ENCODE results near the gene FANCC.

The FANCC gene

GRCh38 chr9:95100071-95100627 is 217.4 kb downstream of the FANCC start:
- no peak for DNase-seq (ENCODE audit: low spot score)

DNA sequence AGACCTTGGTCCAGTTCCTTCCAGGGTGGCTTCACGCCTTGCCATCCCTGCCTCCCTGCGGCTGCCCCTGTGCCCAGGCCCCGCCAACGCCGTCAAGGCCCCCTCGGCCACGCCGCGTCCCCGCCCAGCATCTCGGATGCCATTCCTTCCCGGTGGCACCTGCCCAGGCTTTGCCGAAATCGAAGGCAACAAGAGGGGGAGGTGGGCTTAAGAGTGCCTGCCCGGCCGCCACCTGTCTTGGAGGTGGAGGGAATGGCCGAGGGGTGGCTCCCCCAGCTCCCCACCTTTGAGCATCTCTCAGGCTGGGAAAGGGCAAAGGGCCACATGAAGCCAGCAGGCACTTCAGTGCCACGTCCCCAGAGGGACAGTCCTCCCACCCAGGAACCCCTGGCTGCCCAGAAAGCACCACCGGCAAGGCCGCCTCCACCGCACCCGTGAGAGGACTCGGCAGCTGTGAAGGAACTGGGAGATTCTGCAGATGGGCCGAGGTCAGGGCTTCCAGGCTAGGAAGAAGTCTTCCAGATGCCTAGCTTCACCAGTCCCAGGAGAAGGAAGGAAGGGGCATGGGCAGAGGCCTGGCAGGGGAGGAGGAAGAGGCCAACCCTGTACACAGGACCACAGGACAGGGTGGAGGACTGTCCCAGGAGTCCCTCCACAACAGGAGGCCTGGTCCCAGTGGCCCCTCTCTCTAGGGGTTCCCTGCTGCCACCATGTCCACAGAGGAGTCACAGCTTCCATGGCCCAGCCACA is 218.0 kb downstream of the FANCC start:
- DNase-seq (ENCODE audit: low spot score), result no peak

GRCh38 chr9:95098391-95098921 is 219.1 kb downstream of the FANCC start:
- no peak for DNase-seq (ENCODE audit: low spot score)

GRCh38 chr9:95097279-95097678 is 220.2 kb downstream of the FANCC start:
- no peak for DNase-seq (ENCODE audit: low spot score)

DNA sequence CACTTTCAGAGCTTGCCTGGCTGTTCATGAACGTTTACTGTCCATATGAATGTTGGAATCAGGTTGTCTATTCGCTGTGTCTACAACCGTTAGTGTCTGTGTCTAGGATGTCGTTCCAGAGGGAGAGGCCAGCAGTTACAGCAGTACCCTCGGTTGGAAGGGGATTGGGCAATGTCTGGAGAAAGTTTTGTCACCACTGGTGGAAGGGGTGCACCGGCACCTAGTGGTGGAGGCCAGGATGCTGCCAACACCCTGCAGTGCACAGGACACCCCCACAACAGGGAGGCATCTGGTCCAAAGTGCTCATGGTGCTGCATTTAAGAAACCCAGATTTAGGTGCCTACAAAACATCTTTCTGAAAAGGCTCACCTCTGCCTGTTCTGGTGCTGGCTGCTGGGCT is 220.7 kb downstream of the FANCC start:
- DNase-seq (ENCODE audit: low spot score), result no peak

DNA sequence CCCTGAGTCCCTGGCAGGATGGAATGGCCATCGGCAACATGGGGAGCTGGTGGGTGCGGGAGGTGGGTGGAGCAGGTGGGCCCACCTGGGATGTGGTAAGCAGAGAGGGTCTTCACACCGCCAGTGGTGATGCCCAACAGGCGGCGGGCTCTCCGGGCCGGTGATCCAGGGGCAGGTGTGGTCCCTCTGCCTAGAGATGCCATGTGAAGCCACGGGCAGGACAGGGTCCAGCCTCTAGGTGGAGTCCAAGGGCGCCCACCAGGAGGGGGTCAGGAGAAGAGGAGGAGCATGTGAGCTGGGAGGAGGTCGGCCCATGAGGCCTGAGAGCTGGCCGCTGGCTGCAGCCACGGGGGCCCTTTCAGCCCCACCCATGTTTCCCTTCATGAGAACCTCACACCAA is 221.1 kb downstream of the FANCC start:
- no peak for DNase-seq (ENCODE audit: low spot score)

- DNase-seq (ENCODE audit: low spot score), result no peak
These were observed 221.7 kb downstream of the FANCC start for GRCh38 chr9:95095641-95096355.

DNA sequence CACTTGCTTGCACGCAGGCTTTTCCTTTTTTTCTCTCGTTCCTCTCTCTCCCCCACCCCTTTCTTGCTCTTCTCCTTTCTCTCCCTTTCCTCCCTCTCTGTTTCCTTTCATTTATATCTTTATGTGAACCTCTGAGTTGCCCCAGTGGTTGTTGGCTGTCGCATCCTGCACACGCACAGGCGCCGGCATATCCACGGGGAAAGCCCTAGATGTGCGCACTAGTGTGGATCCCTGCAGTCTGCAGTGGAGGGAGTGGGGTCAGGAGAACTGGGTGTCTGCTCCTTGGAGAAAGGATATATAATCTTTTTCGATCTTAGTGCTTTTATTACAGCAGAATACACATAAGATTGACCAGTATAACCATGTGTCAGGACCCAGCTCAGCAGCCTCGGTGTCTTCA is 223.5 kb downstream of the FANCC start:
- no peak for DNase-seq (ENCODE audit: low spot score)

GRCh38 chr9:95093586-95093985 is 223.9 kb downstream of the FANCC start:
- no peak for DNase-seq (ENCODE audit: low spot score)

DNA sequence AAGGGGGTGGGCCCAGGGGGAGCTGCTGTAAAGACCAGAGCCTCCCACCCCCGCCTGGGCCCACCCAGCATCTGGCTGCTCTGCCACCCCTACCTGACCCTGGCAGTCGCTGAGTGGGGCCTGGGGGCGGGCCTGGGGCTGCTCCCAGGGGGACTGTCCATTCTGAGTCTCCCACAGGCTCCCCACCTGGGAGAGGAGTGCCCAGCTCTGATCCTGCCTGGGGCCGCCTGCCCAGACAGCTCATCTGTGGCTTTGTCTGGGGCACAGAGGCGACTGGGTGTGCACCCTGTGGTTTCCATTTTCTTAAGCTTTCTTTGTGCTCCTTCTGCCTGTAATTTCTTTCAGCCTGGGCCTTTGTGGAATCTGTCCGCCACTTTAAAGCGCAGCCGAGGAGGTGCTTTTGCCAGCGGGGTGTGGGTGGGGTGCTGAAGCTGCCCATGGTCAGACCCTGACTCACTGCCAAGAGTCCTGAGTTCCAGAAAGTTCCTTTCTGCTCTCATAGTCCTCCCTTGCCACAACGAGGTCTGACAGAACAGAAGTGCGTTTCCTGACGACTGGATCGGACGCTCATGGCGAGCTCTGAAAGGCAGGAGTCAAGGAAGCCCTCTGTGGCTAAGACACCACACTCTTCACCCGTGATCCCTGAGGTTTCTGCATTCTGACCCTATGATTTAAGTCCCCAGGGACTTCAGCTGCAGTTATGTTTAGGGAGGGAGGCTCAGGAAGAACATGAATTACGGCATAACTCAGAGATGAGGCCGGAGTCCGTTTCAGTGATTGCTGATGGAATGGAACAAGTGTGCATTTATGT is 225.0 kb downstream of the FANCC start:
- no peak for DNase-seq (ENCODE audit: low spot score)

DNA sequence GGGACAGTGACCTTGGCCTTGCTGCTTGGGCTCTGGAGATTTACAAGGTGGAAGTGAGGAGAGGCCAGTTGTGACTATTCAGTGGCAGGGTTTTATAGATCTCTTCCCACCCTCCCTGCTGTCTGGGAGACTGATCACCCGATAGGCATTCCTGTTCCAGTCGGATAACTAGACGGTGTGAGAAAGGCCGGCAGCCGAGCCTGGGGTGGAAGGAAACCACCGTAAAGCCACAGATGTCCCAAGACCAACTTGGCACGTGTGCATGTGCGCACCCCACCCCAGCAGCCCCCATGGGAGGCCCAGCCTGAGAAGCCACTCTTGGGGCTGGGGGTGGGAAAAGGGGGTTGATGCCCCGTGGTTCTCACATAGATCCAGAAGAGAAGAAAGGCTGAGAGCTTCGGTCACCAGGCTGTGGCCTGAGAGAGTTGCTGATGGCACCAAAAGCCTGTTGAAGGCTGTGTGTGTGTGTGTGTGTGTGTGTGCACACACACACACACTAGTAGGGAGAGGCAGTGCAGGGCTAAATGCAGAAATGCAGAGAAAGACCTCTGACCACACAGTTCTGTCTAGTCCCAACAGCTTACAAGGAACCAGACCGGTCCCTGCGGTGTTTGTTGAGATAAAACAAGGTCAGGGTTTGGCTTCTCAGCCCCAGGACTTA is 225.8 kb downstream of the FANCC start:
- DNase-seq (ENCODE audit: low spot score), result no peak

DNA sequence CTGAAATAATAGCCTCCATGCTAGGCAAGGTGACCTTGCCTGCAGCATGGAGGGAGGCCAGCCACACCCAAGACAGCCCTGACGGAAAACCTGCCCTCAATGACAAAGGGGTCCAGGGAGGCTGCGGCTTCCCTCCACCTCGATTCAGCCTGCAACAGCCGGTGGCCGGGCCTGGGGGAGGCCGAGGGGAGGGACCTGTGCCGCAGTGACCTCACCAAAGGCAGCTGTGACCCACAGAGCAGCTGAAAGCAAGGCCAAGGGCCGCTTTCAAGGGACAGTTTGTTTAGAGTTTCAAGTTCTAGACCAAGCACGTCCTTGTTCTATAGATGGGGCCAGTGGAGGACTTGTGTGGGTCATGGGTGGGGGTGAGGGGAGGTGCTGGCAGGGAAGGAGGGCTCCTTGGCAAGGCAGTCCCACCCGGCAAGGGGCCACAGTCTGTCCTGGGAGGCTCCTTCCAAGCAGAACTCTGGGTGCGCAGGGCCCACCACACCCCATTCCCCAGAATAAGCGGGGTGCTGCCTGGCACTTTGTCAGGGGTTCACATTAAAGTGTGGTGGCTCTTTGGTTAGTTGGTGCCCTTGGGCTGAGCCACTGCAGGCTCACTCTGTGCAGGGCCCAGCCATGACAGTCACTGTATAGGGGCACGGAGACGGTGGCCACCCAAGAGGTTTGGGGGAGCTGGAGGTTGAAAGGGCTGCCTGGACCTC is 226.5 kb downstream of the FANCC start:
- no peak for DNase-seq (ENCODE audit: low spot score)

DNA sequence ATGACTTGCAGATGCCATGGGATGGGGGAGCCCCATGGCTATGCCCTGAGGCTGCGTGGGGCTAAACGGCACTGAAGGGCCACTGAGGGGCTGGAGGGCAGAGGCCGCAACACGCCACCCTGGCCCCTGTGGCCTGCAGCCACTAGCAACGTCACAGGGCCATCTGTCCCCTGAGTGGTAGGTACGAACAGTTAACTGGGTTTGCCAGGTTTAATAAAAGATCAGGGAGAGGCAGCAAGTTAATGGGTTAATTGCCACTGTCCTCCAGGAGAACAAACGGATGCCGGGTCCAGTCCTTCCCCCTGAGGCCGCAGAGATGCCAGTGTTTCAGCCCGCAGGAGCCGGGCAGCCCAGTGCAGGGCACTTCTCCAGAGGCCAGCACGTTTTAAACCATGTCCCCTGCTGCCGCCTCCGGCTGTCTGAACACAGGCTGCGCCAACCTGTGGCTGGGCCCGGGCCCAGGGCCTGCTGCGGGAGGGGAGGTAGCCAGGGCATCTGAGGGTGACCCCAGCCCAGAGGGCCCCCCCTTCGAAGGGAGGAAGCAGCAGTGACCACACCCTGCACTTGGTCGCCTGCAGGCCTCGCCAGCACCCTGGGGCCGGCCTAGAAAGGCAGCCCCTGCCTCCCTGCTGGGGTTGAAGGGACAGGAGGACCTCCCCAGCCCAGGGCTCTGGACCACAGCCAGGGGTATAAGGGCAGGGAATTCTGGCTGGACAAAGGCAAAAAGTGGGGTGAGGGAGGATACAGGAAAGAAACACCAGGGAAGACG is 227.3 kb downstream of the FANCC start:
- DNase-seq (ENCODE audit: low spot score), result no peak

- DNase-seq (ENCODE audit: low spot score), result no peak
These were observed 228.1 kb downstream of the FANCC start for GRCh38 chr9:95089257-95090022.

DNA sequence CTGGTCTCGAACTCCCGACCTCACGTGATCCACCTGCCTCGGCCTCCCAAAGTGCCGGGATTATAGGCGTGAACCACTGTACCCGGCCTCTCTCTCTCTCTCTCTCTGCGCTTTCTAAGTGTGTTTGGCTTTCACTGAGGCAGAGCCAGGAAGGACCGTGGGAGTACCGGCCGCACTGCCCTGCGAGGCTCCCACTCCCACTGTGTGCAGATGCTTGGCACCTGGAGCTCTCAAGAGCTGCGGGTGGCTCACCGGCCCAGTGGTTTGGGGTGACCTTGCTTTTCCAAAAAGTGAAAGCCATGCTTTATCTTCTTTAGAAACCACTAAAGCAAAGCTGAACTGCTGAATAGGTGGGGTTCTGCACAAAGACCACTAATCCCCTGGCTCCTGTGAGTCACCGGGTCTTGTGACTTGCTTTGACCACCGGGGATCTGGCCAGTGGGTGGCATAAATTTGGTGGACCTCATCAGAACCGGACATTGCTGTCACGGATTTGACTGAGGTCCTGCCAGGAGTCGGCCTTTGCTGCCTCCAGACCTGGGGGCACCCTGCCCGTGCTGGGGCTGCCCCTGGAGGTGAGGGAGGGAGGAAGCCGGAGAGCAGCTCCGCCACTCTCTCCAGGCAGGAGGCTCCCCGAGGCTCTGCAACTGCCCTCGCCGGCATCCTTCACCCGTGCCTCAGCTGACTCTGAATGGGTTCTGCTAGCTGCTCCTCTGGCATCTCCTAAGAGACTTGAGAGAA is 228.9 kb downstream of the FANCC start:
- no peak for DNase-seq (ENCODE audit: low spot score)

GRCh38 chr9:95087659-95088242 is 229.8 kb downstream of the FANCC start:
- DNase-seq (ENCODE audit: low spot score), result no peak

GRCh38 chr9:95086564-95086955 is 230.9 kb downstream of the FANCC start:
- DNase-seq (ENCODE audit: low spot score), result no peak

- no peak for DNase-seq (ENCODE audit: low spot score)
These were observed 231.5 kb downstream of the FANCC start for GRCh38 chr9:95085861-95086563.

Data from hematopoietic multipotent progenitor cell treated with erythropoietin and hydrocortisone succinate and interleukin-3 and kit ligand, for 17 days (in vitro differentiated cells).